GM21529 (cell line): ENCODE measurements around the gene OTOP1.
"Not testable (repeated sequence)": the region's sequence is repeated elsewhere in the genome, so short reads cannot be mapped to it uniquely, and the experiment has no call there.

Experiments used
- ATAC-seq: cut with Tn5 transposase; IDR thresholded peaks from one replicate; pipeline ENCODE4 v1.9.1; 2021; ENCODE audit not compliant: unreplicated experiment

Gene OTOP1

GRCh38 chr4:4165701-4166392, 60.9 kb downstream of the OTOP1 start:
- ATAC-seq: not testable (repeated sequence)

- ATAC-seq: not testable (repeated sequence)
These were observed 62.1 kb downstream of the OTOP1 start for GRCh38 chr4:4164532-4165173.

- ATAC-seq: not testable (repeated sequence)
These were observed 64.5 kb downstream of the OTOP1 start for GRCh38 chr4:4162186-4162585.

GRCh38 chr4:4160956-4161665, 65.6 kb downstream of the OTOP1 start:
- ATAC-seq: not testable (repeated sequence)

GRCh38 chr4:4145622-4146021, 81.1 kb downstream of the OTOP1 start:
- ATAC-seq: not testable (repeated sequence)

GRCh38 chr4:4143376-4143775, 83.4 kb downstream of the OTOP1 start:
- not testable (repeated sequence) for ATAC-seq

GRCh38 chr4:4142679-4143078, 84.0 kb downstream of the OTOP1 start:
- not testable (repeated sequence) for ATAC-seq

GRCh38 chr4:4141186-4141585, 85.5 kb downstream of the OTOP1 start:
- not testable (repeated sequence) for ATAC-seq
